ENCODE measurements around the gene ATP6V1G3. TPM values are rescaled to one million over a fixed set of nuclear protein-coding genes. Genes with fewer than 3 reads are reported as not detected.

ATP6V1G3 gene
- total and polyA plus RNA-seq, 7 donors, result not detected

DNA sequence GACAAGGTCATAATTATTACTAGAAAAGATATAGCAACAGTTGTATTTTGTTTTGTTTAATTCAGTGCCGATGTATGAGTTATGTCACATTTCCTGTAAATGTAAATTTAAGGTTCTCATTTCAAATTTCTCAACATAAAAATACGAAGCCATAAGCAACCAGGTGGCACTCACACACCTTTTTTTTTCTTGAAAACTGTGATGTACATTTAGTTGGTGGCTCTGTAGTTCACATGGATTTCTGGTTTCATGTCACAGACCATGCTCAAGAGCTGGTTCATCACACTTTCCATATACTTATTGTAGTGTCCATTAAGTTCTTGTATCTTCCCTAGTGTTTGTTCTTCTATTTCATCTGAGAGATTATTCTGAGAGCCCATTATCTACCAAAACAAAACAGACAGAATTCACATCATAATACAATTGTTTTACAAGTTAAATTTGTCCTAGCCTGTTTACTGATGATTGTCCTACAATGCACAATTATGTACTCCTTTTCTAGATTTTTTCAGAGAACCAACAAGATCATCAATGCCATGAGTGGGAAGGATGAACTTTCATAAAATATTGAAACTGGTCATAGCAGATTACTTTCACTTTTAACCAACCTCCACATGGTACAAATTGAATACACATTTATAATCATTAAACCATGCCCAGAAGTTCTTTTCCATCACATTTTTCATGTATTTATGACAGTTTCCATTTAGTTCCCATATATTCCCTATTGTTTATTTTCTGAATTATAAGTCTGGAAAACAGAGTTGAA is 17.1 kb downstream of the ATP6V1G3 start:
- DNase-seq (no peak), ATAC-seq (no peak)
- Histone ChIP-seq H3K9me3 (no peaks in the 10 kb centered on the region), H3K4me3 (no peak overlapping the region), H3K4me1 (peaks cover 2% of the 10 kb centered on the region), H3K27me3 (ENCODE audit: insufficient read depth in 3 of 3, low read length in 2 of 3) (peaks cover 0 to 3% (median 0%) of the 10 kb centered on the region in 3 donors), H3K27ac (no peak overlapping the region), H3K36me3 (ENCODE audit: insufficient read depth in 1 of 2, low read depth in 1 of 2) (no peaks in the 10 kb centered on the region)
- WGBS, 3 donors, result 63 to 74% (median 67%) methylated on average over 2 of the region's 2 CpGs
- intact Hi-C loops (cut with DNase I), result no loop called here
- TF ChIP-seq, protein P1, sequence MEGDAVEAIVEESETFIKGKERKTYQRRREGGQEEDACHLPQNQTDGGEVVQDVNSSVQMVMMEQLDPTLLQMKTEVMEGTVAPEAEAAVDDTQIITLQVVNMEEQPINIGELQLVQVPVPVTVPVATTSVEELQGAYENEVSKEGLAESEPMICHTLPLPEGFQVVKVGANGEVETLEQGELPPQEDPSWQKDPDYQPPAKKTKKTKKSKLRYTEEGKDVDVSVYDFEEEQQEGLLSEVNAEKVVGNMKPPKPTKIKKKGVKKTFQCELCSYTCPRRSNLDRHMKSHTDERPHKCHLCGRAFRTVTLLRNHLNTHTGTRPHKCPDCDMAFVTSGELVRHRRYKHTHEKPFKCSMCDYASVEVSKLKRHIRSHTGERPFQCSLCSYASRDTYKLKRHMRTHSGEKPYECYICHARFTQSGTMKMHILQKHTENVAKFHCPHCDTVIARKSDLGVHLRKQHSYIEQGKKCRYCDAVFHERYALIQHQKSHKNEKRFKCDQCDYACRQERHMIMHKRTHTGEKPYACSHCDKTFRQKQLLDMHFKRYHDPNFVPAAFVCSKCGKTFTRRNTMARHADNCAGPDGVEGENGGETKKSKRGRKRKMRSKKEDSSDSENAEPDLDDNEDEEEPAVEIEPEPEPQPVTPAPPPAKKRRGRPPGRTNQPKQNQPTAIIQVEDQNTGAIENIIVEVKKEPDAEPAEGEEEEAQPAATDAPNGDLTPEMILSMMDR (IDR thresholded peaks at IDR 0.05), result no peak

DNA sequence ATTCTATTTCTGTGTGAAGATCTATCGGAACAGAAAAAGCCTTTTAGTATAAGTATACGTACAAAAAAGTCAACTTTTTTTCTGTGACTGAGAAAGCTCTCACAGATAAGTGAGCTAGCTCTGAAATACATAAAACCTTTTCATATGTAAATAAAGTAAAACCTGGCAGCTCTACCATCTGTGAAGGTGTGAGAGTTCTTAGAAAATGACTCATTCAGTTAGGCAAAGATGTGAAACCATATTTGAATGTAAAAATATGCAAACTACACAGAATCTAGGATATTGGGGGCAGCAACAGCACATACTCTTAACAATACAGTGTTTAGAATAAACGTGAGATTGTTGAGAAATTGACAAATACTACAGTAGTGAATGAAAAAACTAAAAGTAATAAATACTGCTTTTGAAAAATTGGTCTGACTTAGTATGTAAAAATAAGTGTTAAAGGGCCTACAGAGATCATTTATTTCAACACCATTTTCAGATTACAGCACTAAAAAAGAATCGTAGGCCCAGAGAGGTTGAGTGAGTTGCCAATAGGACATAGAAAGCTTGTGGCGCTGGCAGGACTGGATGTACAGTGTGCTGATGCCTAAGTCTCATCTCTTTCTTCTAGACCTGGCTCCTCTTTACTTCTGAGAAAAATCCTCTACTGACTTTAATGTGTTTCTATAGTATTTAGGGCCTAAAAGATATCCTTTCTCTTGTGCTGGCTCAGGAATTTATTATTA is 19.8 kb downstream of the ATP6V1G3 start:
- DNase-seq (no peak), ATAC-seq (no peak)
- H3K4me3 ChIP-seq, result no peak overlapping the region
- H3K4me1 ChIP-seq, result peaks cover 2% of the 10 kb centered on the region
- H3K36me3 ChIP-seq (ENCODE audit: insufficient read depth in 1 of 2, low read depth in 1 of 2), result no peaks in the 10 kb centered on the region
- peaks cover 0 to 3% (median 0%) of the 10 kb centered on the region in 3 donors for H3K27me3 ChIP-seq (ENCODE audit: insufficient read depth in 3 of 3, low read length in 2 of 3)
- TF ChIP-seq, protein P1 (IDR thresholded peaks at IDR 0.05), result no peak
- no peak overlapping the region for H3K27ac ChIP-seq
- intact Hi-C loops (cut with DNase I), result no loop called here
- 72 to 85% (median 77%) methylated on average over 5 of the region's 5 CpGs for WGBS, 3 donors
- no peaks in the 10 kb centered on the region for H3K9me3 ChIP-seq

DNA sequence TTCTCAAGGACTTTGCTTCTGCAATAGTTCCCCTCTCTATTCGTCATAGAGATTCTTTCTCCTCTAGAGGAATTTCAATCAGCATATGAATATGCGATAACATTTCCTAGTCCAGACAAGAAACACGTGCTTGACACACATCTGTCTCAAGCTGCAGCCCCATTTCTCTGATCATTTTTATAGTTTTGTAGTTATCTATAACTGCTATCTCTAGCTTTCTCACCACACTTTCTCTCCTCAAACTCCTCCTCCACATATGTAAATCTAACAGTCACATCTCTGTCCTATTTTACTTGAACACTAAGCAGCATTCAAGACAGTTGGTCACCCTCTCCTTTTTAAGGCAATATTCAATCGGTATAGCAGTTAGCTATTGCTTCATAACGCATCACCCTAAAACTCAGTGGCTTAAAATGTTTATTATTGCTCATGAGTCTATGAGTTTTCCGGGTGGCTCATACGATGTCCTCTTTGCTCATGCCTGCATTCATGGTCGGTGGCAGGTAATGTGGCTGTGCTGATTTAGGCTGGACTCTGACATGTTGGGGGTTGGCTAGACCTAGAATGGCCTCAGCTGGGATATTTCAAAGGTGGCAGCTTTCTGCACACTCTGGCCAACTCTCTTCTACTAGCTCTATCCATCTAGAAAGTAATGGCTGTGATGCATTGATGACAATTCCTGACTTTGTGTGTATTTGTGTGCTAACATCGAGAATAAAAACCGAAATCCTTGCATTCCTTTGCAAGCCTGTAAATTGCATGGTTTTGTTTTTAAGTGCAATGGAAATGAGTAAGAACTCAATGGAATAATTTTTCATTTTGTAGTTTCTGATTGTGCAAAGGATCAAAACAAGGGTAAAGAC is 20.6 kb downstream of the ATP6V1G3 start:
- Histone ChIP-seq H3K36me3 (ENCODE audit: insufficient read depth in 1 of 2, low read depth in 1 of 2) (no peaks in the 10 kb centered on the region), H3K9me3 (no peaks in the 10 kb centered on the region), H3K4me1 (peaks cover 2% of the 10 kb centered on the region), H3K27me3 (ENCODE audit: insufficient read depth in 3 of 3, low read length in 2 of 3) (peaks cover 0 to 3% (median 0%) of the 10 kb centered on the region in 3 donors), H3K4me3 (no peak overlapping the region), H3K27ac (no peak overlapping the region)
- TF ChIP-seq, protein P1 (IDR thresholded peaks at IDR 0.05), result no peak
- 81 to 85% (median 85%) methylated on average over 10 of the region's 10 CpGs for WGBS, 3 donors
- ATAC-seq (no peak), DNase-seq (no peak)
- intact Hi-C loops (cut with DNase I), result no loop called here

DNA sequence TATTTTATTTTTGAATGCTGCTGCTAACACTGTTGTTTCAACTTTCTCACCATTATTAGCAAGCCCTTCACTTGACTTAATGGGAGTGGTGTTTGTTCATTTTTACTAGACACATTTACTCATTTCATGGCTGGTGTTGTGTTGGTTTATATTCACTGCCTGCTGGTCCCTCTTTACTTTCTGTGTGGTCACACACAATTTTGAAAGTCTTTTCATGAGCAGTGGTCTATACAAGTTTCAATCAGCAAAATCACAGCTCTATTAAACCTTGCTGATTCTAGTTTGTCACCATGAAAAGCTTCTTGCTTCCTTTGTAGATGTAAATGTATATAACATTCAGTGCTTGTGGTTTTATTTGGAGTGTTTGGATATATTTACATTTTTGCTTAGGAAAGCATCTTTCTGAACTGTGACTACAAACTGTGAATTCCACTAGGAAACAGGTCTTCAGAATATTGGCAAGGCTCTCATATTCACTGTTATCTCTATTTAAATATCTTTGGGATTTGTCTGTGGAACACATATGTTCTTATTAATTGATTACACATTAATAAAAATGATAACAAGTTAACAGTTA is 22.8 kb downstream of the ATP6V1G3 start:
- no peak for ATAC-seq

More for the DNA sequence above, 22.8 kb downstream of the ATP6V1G3 start:
- Histone ChIP-seq H3K9me3 (no peaks in the 10 kb centered on the region), H3K4me3 (no peak overlapping the region), H3K27ac (no peak overlapping the region), H3K27me3 (ENCODE audit: insufficient read depth in 3 of 3, low read length in 2 of 3) (peaks cover 0 to 3% (median 0%) of the 10 kb centered on the region in 3 donors), H3K36me3 (ENCODE audit: insufficient read depth in 1 of 2, low read depth in 1 of 2) (no peaks in the 10 kb centered on the region), H3K4me1 (no peaks in the 10 kb centered on the region)
- no peak for DNase-seq
- intact Hi-C loops (cut with DNase I), result no loop called here
- TF ChIP-seq, protein P1 (IDR thresholded peaks at IDR 0.05), result no peak

All from psoas muscle (tissue), 8 donors.